ENCODE measurements around the gene ALAS1. TPM values are rescaled to one million over a fixed set of nuclear protein-coding genes. Genes with fewer than 3 reads are reported as not detected.

Gene ALAS1
- total and polyA plus RNA-seq, 2 of the 13 experiments (the other 11 are each of a cell fraction or from before 2014, with no cell fraction given), result 36.0 to 43.2 TPM

DNA sequence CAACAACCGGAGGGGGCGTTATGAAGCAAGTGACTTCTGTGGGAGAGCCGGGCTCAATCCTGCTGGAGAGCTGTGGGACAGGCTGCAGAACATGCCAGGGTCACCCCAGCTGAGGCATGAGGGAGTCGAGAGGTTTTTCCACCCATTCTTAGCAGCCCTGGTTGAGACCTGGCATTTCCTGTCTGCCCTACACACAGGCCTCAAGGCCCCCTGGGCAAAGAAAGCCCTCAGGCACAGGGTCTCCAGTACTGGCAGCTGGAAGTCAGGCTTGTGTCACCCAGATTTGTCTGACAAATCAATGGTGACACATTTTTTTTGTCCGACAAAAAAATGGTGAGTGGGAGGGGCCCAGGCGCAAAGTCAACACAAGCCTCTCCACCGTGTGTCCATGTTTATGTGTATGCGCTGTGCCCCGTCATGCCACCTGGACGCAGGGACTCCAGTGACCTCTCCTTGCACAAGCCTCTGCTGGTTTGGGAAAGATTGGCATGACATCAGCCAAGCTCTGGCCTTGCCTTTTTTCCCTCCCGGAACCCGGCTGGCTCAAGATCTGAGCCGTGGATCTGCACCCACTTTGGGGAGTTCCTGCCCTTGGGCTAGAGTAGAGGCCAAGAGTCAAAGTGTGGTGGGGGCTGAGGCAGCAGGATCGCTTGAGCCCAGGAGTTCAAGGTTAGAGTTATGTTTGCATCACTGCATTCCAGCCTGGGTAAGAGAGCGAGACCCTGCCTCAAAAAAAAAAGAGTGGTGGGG, 20.8 kb upstream of the ALAS1 start (continued):
- TF ChIP-seq MAFF (IDR thresholded peaks at IDR 0.05; ENCODE audit: low read depth, low read length) (no peak; the same call in 1 of the 2 replicates), POGZ (CRISPR knock-in tag; IDR thresholded peaks at IDR 0.05) (peak; percentile 49; the same call in 1 of the 2 replicates), XRCC5 (optimal IDR thresholded peaks at IDR 0.05; ENCODE audit: low read length) (no peak), DNMT3B (CRISPR knock-in tag; conservative IDR thresholded peaks at IDR 0.05) (no peak), PAX8 (CRISPR knock-in tag; IDR thresholded peaks at IDR 0.05; ENCODE audit: borderline replicate concordance) (no peak), GATAD1 (CRISPR knock-in tag; IDR thresholded peaks at IDR 0.05) (no peak), ZNF644 (CRISPR knock-in tag; IDR thresholded peaks at IDR 0.05; ENCODE audit: low read depth) (peak; percentile 37; the same call in 1 of the 2 replicates), TAF1 (CRISPR knock-in tag; IDR thresholded peaks at IDR 0.05) (no peak)
- TF ChIP-seq, protein P1, sequence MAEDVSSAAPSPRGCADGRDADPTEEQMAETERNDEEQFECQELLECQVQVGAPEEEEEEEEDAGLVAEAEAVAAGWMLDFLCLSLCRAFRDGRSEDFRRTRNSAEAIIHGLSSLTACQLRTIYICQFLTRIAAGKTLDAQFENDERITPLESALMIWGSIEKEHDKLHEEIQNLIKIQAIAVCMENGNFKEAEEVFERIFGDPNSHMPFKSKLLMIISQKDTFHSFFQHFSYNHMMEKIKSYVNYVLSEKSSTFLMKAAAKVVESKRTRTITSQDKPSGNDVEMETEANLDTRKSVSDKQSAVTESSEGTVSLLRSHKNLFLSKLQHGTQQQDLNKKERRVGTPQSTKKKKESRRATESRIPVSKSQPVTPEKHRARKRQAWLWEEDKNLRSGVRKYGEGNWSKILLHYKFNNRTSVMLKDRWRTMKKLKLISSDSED (CRISPR knock-in tag; IDR thresholded peaks at IDR 0.05), result no peak
- TF ChIP-seq, protein P2, sequence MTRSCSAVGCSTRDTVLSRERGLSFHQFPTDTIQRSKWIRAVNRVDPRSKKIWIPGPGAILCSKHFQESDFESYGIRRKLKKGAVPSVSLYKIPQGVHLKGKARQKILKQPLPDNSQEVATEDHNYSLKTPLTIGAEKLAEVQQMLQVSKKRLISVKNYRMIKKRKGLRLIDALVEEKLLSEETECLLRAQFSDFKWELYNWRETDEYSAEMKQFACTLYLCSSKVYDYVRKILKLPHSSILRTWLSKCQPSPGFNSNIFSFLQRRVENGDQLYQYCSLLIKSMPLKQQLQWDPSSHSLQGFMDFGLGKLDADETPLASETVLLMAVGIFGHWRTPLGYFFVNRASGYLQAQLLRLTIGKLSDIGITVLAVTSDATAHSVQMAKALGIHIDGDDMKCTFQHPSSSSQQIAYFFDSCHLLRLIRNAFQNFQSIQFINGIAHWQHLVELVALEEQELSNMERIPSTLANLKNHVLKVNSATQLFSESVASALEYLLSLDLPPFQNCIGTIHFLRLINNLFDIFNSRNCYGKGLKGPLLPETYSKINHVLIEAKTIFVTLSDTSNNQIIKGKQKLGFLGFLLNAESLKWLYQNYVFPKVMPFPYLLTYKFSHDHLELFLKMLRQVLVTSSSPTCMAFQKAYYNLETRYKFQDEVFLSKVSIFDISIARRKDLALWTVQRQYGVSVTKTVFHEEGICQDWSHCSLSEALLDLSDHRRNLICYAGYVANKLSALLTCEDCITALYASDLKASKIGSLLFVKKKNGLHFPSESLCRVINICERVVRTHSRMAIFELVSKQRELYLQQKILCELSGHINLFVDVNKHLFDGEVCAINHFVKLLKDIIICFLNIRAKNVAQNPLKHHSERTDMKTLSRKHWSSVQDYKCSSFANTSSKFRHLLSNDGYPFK (CRISPR knock-in tag; IDR thresholded peaks at IDR 0.05; ENCODE audit: borderline replicate concordance), result peak; percentile 39; the same call in 1 of the 2 replicates
- TF ChIP-seq, protein P3, sequence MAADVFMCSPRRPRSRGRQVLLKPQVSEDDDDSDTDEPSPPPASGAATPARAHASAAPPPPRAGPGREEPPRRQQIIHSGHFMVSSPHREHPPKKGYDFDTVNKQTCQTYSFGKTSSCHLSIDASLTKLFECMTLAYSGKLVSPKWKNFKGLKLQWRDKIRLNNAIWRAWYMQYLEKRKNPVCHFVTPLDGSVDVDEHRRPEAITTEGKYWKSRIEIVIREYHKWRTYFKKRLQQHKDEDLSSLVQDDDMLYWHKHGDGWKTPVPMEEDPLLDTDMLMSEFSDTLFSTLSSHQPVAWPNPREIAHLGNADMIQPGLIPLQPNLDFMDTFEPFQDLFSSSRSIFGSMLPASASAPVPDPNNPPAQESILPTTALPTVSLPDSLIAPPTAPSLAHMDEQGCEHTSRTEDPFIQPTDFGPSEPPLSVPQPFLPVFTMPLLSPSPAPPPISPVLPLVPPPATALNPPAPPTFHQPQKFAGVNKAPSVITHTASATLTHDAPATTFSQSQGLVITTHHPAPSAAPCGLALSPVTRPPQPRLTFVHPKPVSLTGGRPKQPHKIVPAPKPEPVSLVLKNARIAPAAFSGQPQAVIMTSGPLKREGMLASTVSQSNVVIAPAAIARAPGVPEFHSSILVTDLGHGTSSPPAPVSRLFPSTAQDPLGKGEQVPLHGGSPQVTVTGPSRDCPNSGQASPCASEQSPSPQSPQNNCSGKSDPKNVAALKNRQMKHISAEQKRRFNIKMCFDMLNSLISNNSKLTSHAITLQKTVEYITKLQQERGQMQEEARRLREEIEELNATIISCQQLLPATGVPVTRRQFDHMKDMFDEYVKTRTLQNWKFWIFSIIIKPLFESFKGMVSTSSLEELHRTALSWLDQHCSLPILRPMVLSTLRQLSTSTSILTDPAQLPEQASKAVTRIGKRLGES (CRISPR knock-in tag; IDR thresholded peaks at IDR 0.05; ENCODE audit: borderline replicate concordance), result no peak
- TF ChIP-seq, protein P4, sequence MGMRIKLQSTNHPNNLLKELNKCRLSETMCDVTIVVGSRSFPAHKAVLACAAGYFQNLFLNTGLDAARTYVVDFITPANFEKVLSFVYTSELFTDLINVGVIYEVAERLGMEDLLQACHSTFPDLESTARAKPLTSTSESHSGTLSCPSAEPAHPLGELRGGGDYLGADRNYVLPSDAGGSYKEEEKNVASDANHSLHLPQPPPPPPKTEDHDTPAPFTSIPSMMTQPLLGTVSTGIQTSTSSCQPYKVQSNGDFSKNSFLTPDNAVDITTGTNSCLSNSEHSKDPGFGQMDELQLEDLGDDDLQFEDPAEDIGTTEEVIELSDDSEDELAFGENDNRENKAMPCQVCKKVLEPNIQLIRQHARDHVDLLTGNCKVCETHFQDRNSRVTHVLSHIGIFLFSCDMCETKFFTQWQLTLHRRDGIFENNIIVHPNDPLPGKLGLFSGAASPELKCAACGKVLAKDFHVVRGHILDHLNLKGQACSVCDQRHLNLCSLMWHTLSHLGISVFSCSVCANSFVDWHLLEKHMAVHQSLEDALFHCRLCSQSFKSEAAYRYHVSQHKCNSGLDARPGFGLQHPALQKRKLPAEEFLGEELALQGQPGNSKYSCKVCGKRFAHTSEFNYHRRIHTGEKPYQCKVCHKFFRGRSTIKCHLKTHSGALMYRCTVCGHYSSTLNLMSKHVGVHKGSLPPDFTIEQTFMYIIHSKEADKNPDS (CRISPR knock-in tag; IDR thresholded peaks at IDR 0.05), result no peak
- TF ChIP-seq, protein P5, sequence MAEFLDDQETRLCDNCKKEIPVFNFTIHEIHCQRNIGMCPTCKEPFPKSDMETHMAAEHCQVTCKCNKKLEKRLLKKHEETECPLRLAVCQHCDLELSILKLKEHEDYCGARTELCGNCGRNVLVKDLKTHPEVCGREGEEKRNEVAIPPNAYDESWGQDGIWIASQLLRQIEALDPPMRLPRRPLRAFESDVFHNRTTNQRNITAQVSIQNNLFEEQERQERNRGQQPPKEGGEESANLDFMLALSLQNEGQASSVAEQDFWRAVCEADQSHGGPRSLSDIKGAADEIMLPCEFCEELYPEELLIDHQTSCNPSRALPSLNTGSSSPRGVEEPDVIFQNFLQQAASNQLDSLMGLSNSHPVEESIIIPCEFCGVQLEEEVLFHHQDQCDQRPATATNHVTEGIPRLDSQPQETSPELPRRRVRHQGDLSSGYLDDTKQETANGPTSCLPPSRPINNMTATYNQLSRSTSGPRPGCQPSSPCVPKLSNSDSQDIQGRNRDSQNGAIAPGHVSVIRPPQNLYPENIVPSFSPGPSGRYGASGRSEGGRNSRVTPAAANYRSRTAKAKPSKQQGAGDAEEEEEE (CRISPR knock-in tag; IDR thresholded peaks at IDR 0.05; ENCODE audit: borderline replicate concordance), result no peak
- TF ChIP-seq, protein P6, sequence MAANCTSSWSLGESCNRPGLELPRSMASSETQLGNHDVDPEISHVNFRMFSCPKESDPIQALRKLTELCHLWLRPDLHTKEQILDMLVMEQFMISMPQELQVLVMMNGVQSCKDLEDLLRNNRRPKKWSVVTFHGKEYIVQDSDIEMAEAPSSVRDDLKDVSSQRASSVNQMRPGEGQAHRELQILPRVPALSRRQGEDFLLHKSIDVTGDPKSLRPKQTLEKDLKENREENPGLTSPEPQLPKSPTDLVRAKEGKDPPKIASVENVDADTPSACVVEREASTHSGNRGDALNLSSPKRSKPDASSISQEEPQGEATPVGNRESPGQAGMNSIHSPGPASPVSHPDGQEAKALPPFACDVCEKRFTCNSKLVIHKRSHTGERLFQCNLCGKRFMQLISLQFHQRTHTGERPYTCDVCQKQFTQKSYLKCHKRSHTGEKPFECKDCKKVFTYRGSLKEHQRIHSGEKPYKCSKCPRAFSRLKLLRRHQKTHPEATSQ (CRISPR knock-in tag; IDR thresholded peaks at IDR 0.05; ENCODE audit: borderline replicate concordance), result 0 out of 2 replicates have a peak, but pooled peaks have one; percentile 14

Data from HepG2 (cell line).